Activated naive CD4-positive, alpha-beta T cell treated with anti-CD3 and anti-CD28 coated beads, Interleukin-2, amount 50 U/mL, for 16 hours (primary cell): ENCODE results near the gene USP12.
"Not testable (repeated sequence)": the region's sequence is repeated elsewhere in the genome, so short reads cannot be mapped to it uniquely, and the experiment has no call there.

Experiments
- DNase-seq: peaks from one replicate; pipeline ENCODE4 v3.0.0-alpha.2; 2020

Gene USP12

GRCh38 chr13:27171244-27171826 is at the start of gene USP12:
USP12 (minus strand) TSS chr13:27171811; CDS start chr13:27171639, 172 bp downstream.
- peak; percentile 60 for DNase-seq

DNA sequence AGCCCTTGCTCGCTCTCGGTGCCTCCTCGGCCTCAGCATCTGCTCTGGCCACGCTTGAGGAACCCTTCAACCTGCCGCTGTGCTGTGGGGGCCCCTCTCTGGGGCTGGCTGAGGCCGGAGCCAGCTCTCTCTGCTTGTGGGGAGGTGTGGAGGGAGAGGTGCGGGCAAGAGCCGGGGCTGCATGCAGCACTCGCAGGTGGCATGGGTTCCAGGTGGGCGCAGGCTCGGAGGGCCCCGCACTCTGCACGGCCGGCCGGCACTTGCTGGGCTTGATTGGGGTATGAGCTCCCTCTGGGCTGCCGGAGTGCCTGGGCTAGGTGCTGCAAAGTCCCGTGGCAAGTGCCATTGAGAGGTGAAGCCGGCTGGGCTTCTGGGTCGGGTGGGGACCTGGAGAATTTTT is 48.0 kb upstream of the USP12 start:
- DNase-seq, result no peak

DNA sequence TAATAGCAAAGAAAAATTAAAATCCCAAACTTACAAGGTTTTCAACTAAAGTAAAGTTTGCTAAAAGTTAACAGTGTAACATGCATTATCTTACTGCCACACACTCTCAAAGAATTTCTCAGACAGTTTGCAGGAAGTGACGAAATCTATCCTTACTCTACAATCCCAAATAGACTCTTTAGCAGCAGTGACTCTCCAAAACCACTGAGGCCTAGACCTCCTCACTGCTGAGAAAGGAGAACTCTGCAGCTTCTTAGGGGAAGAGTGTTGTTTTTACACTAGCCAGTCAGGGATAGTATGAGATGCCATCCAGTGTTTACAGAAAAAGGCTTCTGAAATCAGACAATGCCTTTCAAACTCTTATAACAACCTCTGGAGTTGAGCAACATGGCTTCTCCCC is 47.2 kb upstream of the USP12 start:
- not testable (repeated sequence) for DNase-seq

DNA sequence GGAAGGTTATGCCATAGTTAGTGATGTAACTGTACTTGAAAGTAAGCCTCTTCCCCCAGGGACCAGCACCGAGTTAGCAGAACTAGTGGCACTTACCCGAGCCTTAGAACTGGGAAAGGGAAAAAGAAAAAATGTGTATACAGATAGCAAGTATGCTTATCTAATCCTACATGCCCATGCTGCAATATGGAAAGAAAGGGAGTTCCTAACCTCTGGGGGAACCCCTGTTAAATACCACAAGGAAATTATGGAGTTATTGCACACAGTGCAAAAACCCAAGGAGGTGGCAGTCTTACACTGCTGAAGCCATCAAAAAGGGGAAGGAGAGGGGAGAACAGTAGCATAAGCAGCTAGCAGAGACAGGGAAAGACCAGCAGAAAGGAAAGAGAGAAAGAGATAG is 46.2 kb upstream of the USP12 start:
- not testable (repeated sequence) for DNase-seq

DNA sequence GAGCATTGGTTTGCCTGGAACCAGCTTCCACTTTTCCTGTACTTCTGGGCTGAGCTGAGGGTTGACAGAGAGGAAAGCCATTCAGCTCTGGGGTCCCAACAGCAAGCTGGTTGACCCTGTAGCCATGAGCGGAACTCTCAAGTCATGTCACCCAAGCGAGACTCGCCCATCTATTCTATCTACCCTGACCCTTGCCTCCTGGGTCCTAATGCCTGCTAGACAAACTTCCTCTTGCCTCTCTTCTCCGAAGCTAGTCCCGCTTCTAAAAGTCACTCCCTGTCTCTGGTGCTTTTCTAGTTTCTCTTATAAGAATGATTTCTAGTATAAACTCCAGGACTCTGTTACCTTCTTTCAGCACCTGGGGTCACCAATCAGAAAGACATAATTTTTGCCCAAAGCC is 41.8 kb upstream of the USP12 start:
- not testable (repeated sequence) for DNase-seq

- no peak for DNase-seq
These were observed 40.3 kb upstream of the USP12 start for GRCh38 chr13:27211771-27212364.

DNA sequence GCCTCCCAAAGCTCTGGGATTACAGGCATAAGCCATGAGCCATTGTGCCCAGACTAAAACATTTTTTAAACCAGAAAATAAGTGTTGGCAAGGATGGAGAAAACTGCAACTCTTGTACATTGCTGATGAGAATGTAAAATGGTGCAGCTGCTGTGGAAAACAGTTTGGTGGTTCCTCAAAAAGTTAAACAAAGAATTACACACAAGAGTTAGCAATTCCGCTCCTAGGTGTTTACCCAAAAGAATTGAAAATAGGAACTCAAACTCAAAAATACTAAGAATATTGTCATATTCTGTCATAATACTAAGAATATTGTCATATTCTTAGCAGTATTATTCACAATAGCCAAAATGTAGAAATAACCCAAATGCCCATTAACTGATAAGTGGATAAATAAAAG is 39.7 kb upstream of the USP12 start:
- no peak for DNase-seq

DNA sequence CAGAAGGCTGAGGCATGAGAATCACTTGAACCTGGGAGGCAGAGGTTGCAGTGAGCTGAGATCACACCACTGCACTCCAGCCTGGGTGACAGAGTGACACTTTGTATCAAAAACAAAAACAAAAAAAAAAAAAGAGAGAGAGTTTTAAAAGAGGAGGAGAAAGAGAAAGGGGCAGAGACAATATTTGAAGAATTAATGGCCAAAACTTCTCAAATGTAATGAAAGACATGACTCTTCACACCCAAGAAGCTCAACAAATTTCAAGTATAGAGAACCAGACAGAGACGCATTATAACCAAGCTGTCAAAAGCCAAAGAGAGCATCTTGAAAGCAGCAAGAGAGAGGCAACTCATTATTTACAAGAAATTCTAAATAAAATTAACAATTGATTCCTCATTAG is 36.9 kb upstream of the USP12 start:
- DNase-seq, result no peak

- DNase-seq, result no peak
These were observed 32.2 kb upstream of the USP12 start for GRCh38 chr13:27203854-27204253.

DNA sequence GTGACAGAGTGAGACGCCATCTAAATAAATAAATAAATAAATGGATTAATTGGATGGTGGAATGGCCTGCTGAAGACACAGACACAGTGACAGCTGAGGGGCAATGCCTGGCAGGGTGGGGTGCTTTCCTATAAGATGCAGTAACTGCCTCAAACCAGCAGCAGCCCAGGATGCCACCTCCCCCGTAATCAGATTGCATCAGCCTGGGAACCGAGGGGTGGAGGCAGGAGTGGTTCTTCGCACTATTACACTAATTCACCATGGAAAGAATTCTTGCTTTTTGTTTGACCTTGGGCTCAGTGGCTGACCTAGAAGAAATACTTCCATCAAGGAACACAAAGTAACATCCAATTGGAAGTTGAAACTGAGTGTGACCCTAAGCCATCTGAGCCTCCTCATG is 31.6 kb upstream of the USP12 start:
- DNase-seq, result no peak

GRCh38 chr13:27201661-27202060 is 30.1 kb upstream of the USP12 start:
- DNase-seq, result no peak

- no peak for DNase-seq
These were observed 28.9 kb upstream of the USP12 start for GRCh38 chr13:27200413-27201070.

DNA sequence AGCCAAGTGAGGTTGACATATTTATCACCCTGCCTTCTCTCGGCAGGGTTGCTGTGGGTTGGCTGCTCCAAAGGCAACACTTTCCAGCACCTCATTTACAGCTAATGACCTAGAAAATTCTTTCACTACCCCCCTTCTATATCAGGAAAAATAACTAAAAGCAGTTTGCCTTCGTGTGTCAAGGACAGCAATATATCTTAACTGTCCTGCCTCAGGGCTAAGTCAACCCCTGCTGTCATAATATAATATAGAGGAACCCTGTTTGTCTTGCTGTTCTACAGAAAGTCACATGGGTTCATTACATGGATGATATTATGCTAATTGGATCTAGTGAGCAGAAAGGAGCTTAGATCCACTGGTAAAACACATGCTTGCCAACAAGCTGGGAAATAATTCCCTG is 28.1 kb upstream of the USP12 start:
- no peak for DNase-seq

- no peak for DNase-seq
These were observed 27.6 kb upstream of the USP12 start for GRCh38 chr13:27199211-27199610.

DNA sequence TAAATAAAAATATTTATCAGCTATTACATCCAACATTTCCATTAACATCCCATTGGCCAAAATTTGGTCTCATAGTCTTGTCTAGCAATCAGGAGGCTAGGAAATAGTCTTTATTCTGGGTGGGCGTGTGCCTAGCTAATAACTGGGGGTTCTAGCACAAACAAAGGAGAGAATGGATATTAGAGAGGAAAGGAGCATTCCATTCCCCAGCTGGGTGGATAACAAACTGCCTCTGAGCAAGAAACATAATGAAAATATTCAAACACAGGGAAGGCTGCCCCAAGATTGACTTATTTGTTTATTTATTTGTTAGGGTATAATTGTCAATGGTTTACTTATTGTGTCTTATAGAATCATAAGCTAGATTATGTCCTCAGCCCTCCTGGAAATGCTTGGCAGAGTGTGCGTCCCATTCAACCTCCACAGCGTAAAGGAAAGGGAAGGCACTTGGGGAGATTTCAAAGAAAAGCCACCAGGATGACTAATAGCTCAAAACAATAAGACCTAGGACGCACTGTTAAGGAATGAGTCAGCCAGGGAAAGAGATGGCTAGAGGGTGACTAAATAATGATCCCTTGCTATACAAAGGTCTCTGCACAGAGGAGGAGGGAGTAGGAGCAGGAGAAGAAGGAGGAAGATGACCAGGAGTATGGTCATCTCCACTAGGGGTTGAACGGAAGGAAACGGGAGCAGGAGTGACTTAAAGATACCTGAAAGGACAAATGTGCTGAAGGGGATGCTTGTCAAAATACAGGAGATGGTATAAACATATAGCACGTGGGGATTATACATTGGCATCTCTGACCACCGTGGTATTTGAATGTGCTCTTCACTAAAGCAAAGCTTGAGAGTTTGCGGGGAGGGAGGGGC is 23.5 kb upstream of the USP12 start:
- no peak for DNase-seq

GRCh38 chr13:27194209-27194608 is 22.6 kb upstream of the USP12 start:
- DNase-seq, result no peak

DNA sequence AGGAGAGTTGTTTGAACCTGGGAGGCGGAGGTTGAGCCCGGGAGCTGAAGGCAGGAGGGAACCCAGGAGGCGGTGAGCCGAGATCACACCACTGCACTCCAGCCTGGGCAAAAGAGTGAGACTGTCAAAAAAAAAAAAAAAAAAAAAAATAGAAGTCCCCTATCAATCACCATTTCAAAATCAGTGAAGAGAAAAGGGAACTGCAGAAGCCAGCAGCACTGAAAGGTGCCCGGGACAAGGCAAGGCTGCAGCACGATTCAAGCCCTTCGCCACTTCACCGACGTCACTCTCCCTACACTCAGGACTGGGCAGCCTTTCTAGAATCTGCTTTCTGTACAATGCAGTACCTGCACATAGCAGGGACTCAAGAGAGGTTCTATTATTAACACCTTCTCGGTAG is 21.9 kb upstream of the USP12 start:
- DNase-seq, result no peak

GRCh38 chr13:27192973-27193372 is 21.4 kb upstream of the USP12 start:
- no peak for DNase-seq

DNA sequence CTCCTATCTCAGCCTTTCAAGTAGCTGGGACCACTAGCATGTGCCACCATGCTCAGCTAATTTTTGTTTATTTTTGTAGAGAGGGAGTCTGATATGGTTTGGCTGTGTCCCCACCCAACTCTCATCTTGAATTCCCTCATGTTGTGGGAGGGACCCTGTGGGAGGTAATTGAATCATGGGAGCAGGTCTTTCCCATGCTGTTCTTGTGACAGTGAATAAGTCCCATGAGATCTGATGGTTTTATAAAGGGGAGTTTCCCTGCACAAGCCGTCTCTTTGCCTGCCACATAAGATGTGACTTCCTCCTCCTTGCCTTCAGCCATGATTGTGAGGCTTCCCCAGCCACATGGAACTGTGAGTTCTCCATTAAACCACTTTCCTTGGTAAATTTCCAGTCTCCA is 20.8 kb upstream of the USP12 start:
- DNase-seq, result not testable (repeated sequence)

- DNase-seq, result no peak
These were observed 17.6 kb upstream of the USP12 start for GRCh38 chr13:27189192-27189591.

DNA sequence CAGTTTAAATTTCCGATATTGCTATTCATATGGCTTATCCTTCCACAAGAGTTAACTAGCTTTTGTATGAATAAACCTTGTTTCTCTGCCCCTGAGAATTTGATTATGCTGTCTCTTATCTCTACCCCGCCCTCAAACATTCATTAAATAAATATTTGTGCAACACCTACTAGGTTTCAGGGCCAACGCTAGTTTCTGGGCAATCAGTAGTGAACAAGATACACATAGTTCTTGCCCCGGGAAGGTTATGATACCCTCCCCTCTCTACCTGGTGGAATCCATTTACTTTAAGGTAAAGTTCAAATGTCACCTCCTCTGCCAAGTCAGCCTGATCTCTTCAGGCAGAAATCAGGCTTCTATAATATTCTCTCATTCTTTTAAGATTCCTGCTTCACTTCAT is 16.6 kb upstream of the USP12 start:
- DNase-seq, result no peak

- DNase-seq, result no peak
These were observed 14.7 kb upstream of the USP12 start for GRCh38 chr13:27186295-27186694.

DNA sequence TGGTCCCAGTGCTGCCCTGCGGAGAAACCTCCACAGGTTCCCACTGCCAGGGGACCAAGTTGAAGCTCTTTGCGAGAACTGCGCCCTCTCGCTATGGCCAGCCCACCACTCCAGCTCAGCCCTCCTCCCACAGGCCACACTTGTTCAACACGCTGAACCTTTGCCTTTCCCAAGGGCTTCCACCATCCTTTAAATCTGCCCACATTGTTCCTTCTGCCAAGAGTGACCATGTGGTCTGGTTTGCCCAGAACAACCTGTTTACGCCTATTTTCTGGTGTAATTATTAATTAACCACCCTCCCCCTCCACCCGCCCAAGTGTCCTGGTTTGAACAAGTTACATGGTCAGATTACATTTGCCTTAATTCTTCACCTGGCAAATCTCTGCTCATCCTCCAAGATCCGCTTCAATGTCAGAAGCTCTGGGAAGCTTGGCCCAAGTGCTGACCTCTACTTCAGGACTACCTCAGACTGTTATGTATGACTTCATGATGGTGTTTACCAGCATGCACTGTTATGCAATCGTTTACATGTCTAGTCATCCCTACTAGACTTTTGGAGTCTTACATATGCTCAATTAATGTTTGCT is 12.0 kb upstream of the USP12 start:
- DNase-seq, result no peak
